ENCODE results near the gene TMEM219.
"Not testable (repeated sequence)": the region's sequence is repeated elsewhere in the genome, so short reads cannot be mapped to it uniquely, and the experiment has no call there.

DNA sequence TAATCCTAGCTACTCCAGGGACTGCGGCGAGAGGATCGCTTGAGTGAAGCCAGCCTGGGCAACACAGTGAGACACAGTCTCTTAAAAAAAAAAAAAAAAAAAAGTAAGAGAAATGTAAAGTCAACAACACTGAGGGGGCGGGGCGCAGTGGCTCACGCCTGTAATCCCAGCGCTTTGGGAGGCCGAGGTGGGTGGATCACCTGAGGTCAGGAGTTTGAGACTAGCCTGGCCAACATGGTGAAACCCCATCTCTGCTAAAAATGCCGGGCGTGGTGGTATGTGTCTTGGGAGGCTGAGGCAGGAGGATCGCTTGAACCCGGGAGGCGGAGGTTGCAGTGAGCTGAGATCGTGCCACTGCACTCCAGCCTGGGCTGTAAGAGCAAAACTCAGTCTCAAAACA lies 50.7 kb downstream of the TMEM219 start:
- TF ChIP-seq, protein P1, sequence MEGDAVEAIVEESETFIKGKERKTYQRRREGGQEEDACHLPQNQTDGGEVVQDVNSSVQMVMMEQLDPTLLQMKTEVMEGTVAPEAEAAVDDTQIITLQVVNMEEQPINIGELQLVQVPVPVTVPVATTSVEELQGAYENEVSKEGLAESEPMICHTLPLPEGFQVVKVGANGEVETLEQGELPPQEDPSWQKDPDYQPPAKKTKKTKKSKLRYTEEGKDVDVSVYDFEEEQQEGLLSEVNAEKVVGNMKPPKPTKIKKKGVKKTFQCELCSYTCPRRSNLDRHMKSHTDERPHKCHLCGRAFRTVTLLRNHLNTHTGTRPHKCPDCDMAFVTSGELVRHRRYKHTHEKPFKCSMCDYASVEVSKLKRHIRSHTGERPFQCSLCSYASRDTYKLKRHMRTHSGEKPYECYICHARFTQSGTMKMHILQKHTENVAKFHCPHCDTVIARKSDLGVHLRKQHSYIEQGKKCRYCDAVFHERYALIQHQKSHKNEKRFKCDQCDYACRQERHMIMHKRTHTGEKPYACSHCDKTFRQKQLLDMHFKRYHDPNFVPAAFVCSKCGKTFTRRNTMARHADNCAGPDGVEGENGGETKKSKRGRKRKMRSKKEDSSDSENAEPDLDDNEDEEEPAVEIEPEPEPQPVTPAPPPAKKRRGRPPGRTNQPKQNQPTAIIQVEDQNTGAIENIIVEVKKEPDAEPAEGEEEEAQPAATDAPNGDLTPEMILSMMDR (IDR thresholded peaks at IDR 0.05): not testable (repeated sequence)
- not testable (repeated sequence) for TF ChIP-seq POLR2A (IDR thresholded peaks at IDR 0.05)
